Activated naive CD4-positive, alpha-beta T cell treated with anti-CD3 and anti-CD28 coated beads, Interleukin-2, amount 50 U/mL, for 16 hours (primary cell): Measurements from ENCODE around the gene PARP6.

ENCODE experiments used
- DNase-seq: peaks from one replicate; pipeline ENCODE4 v3.0.0-alpha.2; 2020

Gene PARP6

GRCh38 chr15:72198356-72199204, 73.8 kb downstream of the PARP6 start:
- no peak for DNase-seq

GRCh38 chr15:72197460-72198355, 74.6 kb downstream of the PARP6 start, which contains the start of gene GRAMD2A:
Gene GRAMD2A, minus strand, starts transcription at chr15:72197787.
- DNase-seq: peak; percentile 37

GRCh38 chr15:72197041-72197459, 75.3 kb downstream of the PARP6 start:
- DNase-seq: no peak

- no peak for DNase-seq
Measured at GRCh38 chr15:72196409-72197040, 75.8 kb downstream of the PARP6 start.

GRCh38 chr15:72195101-72195511, 77.2 kb downstream of the PARP6 start:
- no peak for DNase-seq

GRCh38 chr15:72193836-72194396, 78.4 kb downstream of the PARP6 start:
- no peak for DNase-seq

- no peak for DNase-seq
Measured at GRCh38 chr15:72192416-72192815, 79.9 kb downstream of the PARP6 start.
